Mucosa of descending colon (tissue), 3 donors: ENCODE results near the gene PRKCE. TPM values are rescaled to one million over a fixed set of nuclear protein-coding genes. Genes with fewer than 3 reads are reported as not detected.
A peak's percentile ranks its signal among the peaks of the same experiment; 100 is the strongest.

Experiments used
- ATAC-seq: fragments of 200-7000 bp; cut with Tn5 transposase; one replicate; pipeline ENCODE4 v1.9.1; 2020; ENCODE audit warnings: mild to moderate bottlenecking, moderate library complexity
- DNase-seq, 3 donors: peaks; one replicate each; pipeline ENCODE4 v3.0.0-alpha.2; 2020
- H3K36me3 ChIP-seq: fragments of 200-600 bp; one replicate; pipeline ENCODE4 v1.8.0; 2021; ENCODE audit warnings: low read depth, mild to moderate bottlenecking
- H3K4me1 ChIP-seq: fragments of 200-600 bp; one replicate; pipeline ENCODE4 v1.8.0; 2021; ENCODE audit warnings: low read depth, mild to moderate bottlenecking
- H3K4me3 ChIP-seq: fragments of 200-600 bp; one replicate; pipeline ENCODE4 v1.8.0; 2021; ENCODE audit warnings: mild to moderate bottlenecking
- H3K9me3 ChIP-seq: fragments of 200-600 bp; one replicate; pipeline ENCODE4 v1.8.0; 2021; ENCODE audit warnings: mild to moderate bottlenecking
- CTCF ChIP-seq: fragments of 200-600 bp; IDR thresholded peaks from one replicate; pipeline ENCODE4 v1.8.0; 2022; ENCODE audit warnings: antibody characterized with exemption, mild to moderate bottlenecking
- intact Hi-C, 2 donors: fragments of 100-400 bp; cut with DNase I in 1 of 2; cut with micrococcal nuclease in 1 of 2; formaldehyde crosslinking; loops; one replicate each; pipeline versions ENCODE4 v1.11.0 to v1.11.1; 2022; cut with DNase I, micrococcal nuclease
- total RNA-seq, 3 donors: library from RNA; stranded (reverse); fragmentation: NEBNext Ultra II Directional in 2 of 3; extraction: Animal tissue kit (Norgen Biotek cat#: 25700) in 2 of 3; gene quantifications; one replicate each; pipeline versions ENCODE4 v1.2.1 to v1.2.4, GENCODE V29; 2021 to 2023
- donor health status: DM: no; HTN: no; CAD: no; lungs with moderate emphysema.
- donor health status: DM: no; HTN: no; CAD: no.
- donor health status: DM: no; HTN: yes; CAD: no.

PRKCE gene
- total RNA-seq, 3 donors from 2014 or later, result 24.5 to 52.0 (median 32.7) TPM

GRCh38 chr2:45992021-45992740 lies 340.7 kb downstream of the PRKCE start:
- Histone ChIP-seq H3K4me1 (peaks cover 12% of the 10 kb centered on the region), H3K9me3 (no peaks in the 10 kb centered on the region), H3K36me3 (no peaks in the 10 kb centered on the region), H3K4me3 (no peak overlapping the region)
- DNase-seq, result peak; percentile 65 to 85 (median 72)
- no peak for TF ChIP-seq CTCF
- intact Hi-C loops, result loop anchor here in 1 of 2 donors (2.0 kb wide), 1 partner anchor 469 kb away; no protein-coding TSS in a partner anchor
- ATAC-seq, result peak; percentile 93

GRCh38 chr2:45992741-45993475 lies 341.4 kb downstream of the PRKCE start:
- Histone ChIP-seq H3K36me3 (no peaks in the 10 kb centered on the region), H3K4me1 (peaks cover 12% of the 10 kb centered on the region), H3K9me3 (no peaks in the 10 kb centered on the region), H3K4me3 (no peak overlapping the region)
- intact Hi-C loops, result loop anchor here in 1 of 2 donors (2.0 kb wide), 1 partner anchor 468 kb away; no protein-coding TSS in a partner anchor
- TF ChIP-seq CTCF, result no peak
- DNase-seq, result no peak
- ATAC-seq, result peak; percentile 15

GRCh38 chr2:45993476-45993991 lies 342.1 kb downstream of the PRKCE start:
- intact Hi-C loops, result loop anchor here in 1 of 2 donors (2.0 kb wide), 1 partner anchor 467 kb away; no protein-coding TSS in a partner anchor
- H3K36me3 ChIP-seq, result no peaks in the 10 kb centered on the region
- ATAC-seq (peak; percentile 56), DNase-seq (peak in 1 of 3 donors; percentile 91)
- peak; percentile 37 for TF ChIP-seq CTCF
- H3K4me3 ChIP-seq, result no peak overlapping the region
- no peaks in the 10 kb centered on the region for H3K9me3 ChIP-seq
- H3K4me1 ChIP-seq, result peaks cover 12% of the 10 kb centered on the region

- Histone ChIP-seq H3K4me3 (no peak overlapping the region), H3K36me3 (no peaks in the 10 kb centered on the region), H3K4me1 (peaks cover 12% of the 10 kb centered on the region), H3K9me3 (no peaks in the 10 kb centered on the region)
- intact Hi-C loops, result no loop called here
- no peak for TF ChIP-seq CTCF
- DNase-seq, result no peak
- no peak for ATAC-seq
Observed at GRCh38 chr2:45994060-45994459, 342.6 kb downstream of the PRKCE start.

GRCh38 chr2:46000660-46001059 lies 349.2 kb downstream of the PRKCE start:
- Histone ChIP-seq H3K36me3 (no peaks in the 10 kb centered on the region), H3K9me3 (no peaks in the 10 kb centered on the region), H3K4me1 (no peaks in the 10 kb centered on the region), H3K4me3 (no peak overlapping the region)
- no peak for DNase-seq
- no peak for ATAC-seq
- no peak for TF ChIP-seq CTCF
- intact Hi-C loops, result no loop called here
